HG03139 (cell line): Measurements from ENCODE around the gene PTER.

Source experiments
- ATAC-seq: cut with Tn5 transposase; IDR thresholded peaks from one replicate; pipeline ENCODE4 v1.9.1; 2021; ENCODE audit not compliant: unreplicated experiment

PTER gene

DNA sequence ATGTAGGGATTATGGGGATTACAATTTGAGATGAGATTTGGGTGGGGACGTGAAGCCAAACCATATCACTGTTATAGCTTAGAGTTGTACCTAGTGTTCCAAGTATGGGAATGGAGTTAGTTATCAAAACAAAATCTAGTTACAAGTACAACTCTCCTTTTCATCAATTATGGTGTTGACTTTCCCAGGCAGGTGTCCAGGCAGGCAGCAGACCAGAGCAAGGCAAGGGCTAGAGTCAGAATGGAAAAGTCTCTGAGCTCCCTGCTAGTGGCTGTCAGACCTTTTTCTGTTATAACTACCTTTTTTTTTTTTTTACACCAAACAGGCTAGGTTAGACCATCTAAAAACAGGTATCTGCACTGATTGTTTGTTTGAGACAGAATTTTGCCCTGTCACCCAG lies 29.2 kb downstream of the PTER start:
- no peak for ATAC-seq

DNA sequence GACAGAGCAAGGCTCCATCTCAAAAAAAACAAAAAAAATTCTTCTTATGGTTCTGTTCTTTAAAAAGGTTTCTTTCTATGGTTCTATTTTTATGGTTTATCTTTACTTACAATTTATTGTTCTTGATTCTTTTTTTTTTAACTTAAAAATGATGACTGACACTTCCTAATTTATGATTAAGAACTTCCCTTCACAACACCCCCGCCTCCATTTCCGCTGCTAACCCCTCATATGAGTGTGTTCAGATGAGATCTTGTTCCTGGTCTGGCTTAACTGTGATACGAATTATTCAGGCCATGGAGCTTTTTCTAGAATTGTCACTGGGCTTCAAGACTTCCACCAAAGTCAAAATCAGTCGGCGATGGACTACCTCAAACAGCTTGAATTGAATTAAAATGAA lies 33.9 kb downstream of the PTER start:
- no peak for ATAC-seq

DNA sequence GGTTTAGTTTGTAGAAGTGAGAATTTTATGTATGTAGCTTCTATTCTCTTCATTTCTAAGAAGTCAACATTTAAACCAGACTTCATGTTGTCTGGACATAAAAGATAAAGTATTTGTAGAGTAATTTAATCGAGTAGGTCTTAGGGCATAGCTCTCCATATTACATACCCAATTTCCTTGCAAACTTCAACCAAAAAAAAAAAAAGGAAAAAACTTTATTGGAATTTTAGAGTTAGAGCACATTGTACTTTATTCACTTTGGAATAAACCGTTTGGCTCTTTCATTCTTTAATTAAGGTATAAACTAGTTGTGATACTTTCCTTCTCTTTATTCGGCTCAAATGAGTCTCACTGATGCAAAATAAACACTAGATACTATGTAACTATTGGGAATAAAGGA lies 36.0 kb downstream of the PTER start:
- no peak for ATAC-seq

DNA sequence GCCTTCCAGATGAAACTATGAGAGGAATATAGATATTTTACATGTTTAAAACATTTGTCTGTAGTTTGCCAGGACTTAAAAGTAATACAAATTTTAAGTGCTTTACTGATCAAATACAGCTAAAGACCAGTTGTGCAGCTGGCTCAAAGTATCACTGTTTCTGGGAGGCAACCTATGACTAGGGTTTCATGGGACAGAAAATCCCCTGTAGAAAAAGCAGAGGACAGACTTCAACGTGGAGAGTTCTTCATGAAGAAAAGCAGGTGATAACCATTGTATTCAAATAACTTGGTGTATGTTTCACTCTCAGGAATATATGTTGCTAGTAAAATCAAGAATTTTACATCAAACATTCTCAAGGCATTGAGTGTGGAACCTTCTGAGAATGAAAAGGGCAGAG lies 40.9 kb downstream of the PTER start:
- no peak for ATAC-seq

DNA sequence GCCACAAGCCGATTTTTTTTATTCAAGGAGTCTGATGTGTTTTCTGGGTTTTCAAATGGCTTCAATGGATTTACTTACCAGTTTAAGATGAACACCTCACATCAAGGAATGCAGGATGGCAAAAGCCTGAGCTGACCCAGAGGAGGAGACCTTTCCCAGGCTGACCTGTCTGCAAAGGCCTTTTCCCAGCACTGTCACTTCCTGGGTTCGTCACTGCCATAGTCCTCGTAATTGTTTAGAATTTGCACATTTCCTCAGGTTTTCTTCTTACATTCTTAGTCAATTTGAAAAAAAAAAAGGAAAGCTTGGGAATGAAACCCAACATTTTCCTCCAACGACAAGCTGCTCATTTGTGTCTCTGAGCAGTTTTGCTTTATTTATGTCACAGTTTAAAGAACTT lies 42.0 kb downstream of the PTER start:
- no peak for ATAC-seq

DNA sequence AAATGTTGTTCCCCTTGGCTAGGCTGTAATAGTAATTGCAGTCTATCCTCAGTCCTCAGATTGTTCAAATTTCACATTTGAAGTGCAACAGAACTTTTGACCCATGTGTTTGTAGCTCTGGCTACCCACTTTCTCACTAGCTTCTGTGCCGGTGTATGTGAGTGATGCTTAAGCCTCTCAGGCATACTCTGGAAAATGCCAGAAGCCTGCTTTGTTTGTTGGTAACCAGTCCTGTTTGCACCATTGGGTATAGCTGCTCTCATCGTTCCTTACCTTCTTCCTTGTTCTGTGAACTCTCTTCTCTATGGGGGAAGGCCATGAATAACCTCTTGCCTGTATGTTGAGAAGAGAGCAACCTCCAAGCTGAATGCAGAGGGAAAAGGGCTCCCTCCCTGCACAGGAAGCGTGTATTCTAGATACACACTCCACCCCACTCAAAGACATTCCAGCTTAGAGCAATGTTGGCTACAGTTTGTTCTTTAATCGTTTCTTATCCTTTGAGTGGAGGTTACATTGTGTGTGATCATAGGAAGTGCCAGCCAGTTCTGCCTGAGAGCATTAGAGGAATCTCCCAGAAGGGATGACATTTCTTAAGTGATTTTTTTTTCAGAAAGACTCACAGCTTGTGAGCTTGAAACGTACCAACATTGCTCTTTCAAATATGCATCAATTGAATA lies 44.4 kb downstream of the PTER start:
- ATAC-seq, result no peak

DNA sequence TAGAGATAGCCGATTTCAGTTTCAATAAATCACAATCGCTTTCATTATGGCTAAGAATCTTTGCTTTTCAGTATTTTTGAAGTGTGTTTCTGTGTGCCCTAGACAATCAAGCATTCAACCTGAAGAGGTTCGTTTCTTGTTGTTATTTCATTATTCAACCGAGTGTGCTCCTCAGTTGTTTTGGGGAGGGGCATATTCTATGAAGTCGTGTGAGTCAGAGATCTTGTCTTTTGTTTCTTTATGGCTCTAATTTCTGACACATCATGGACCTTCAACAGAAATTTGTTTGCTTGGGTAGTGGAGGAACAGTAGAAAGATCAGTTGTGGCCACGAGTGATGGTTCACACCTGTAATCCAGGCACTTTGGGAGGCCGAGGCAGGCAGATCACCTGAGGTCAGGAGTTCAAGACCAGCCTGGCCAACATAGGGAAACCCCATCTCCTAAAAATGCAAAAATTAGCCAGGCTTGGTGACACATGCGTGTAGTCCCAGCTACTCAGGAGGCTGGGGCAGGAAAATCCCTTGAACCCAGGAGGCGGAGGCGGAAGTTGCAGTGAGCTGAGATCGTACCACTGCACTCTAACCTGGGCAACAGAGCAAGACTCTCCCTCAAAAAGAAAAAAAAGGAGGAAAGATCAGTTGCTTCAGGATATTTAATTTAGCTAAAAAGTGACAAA lies 46.6 kb downstream of the PTER start:
- ATAC-seq, result no peak

DNA sequence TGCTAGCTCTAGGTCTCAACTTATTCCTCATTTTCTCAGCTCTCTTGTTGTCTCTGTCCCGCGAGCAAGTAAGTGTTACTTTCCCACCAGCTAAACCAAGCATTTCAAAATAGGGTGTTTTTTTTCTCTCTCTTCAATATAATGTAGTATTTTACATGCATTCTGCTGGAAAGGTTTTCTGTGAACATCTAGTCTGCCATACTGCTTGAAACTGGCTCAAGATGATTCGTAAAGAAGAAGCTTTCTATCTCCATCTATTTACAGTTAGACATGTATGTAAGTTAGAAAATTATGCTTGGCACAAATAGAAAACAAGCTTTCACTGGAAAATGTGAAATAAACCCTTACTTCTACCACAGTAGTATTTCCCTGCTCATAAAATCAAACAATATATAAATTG lies 53.7 kb downstream of the PTER start:
- no peak for ATAC-seq

DNA sequence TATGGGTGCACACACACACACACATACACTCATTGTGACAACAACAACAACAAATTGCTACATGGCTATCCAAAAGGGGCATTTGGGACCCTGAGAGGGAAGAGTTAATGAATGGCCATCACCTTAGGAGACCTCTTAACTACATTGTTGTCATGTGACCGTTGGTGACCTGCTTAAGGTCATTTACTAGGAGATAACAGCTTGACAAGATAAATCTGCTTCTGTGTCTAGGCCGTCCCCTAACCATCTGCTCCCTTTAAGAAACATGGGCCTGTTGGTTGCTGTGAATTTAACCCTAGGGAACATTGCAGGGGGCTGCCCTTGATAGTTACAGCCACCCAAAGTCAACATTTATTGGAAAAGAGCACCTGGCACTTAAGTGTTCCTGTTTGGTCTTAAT lies 55.1 kb downstream of the PTER start:
- ATAC-seq, result no peak

DNA sequence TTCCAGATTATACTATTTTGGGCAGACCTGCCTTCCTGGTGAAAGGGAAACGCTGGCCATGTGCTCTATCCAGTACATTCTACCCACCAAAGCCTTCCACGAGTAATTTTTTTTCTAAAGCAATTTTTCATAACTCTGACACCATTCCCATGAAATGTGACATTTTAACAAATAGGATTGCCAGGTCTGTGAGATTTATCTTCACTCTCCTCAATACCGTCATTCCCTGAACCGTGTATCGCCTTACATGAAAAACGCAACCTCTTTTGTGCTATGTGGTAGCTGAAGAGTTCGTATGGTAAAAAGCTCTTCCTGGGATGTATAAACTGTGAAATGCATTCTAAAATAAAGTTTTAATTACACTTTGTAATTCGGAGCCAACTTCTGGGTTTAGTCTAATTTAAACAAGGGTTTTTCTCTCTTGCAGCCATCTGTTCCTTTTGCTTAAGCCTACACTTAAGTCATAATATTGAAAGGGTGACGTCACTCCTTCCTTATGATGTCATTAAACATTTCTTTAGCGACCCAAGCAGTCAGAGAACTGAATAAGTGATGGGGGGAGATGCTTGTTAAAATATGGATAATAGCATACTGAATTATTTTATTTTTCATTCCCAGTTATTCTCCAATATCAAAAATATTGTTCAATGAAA lies 57.2 kb downstream of the PTER start:
- ATAC-seq, result no peak

DNA sequence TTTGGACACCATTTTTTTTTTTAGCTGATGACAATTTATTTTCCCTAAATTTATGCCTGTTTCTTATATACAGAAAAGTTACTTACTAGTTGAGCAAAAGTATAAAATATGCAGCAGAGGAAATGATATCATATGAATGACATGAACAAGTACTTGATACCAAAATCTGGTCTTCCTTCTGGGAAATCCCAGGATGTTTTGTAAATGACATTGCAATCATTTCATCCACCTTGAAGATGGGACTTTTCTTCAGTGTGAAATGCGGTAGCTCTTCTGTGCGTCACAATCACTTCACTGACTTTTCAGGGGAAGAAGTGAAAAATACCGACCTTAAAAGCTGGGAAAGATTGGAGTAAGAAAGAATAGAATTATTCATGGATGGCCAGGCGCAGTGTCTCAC lies 61.1 kb downstream of the PTER start:
- ATAC-seq, result no peak

DNA sequence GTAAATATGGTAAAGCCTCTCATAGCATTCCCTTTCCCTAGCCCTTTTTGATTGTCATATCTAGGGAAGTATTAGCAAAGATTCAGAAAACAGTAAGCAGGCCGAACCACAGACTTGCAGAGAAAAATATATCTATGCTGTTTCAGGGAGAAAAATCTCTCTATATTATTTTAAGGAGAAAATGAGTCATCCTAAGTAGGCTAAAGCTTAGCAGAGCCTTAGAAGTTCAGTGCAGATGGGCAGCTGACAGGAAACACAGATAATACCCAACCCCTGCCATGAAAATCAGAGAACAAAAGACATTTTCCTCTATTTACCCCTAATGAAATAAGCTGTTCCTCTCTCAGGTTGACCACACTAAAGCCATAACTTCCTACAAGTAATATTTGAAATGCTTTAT lies 68.4 kb downstream of the PTER start:
- ATAC-seq, result no peak

DNA sequence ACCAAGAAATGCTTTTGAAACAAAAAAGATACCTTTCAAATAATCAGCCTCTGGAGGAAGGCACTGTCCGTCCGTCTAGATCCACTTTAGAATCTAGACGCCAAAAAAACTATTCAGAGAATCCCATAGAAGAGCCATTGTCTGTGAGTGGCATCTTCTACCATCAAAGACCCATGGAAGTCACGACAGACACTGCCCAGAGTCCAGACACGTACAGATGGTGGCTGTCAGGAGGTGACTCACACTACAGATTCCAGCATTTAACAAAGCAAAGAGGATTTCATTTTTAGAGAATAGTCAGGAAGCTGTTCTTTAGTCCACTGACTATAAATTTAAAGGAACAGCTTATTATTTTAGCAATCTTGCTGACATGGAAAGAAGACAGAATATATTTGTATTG lies 73.2 kb downstream of the PTER start:
- ATAC-seq, result no peak

DNA sequence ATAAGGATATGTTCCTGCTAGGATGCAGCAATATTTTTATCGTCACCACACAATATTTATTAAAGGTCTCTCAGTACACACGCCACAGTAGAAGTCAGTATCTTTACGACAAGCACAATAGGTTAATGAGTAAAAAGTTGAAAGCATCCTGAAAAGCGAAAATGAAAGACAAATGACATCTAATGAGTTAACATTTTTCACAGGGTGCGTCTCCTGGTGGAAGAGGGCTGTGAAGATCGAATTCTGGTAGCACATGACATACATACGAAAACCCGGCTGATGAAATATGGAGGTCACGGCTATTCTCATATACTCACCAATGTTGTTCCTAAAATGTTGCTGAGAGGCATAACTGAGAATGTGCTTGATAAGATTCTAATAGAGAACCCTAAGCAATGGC lies 74.0 kb downstream of the PTER start:
- no peak for ATAC-seq

DNA sequence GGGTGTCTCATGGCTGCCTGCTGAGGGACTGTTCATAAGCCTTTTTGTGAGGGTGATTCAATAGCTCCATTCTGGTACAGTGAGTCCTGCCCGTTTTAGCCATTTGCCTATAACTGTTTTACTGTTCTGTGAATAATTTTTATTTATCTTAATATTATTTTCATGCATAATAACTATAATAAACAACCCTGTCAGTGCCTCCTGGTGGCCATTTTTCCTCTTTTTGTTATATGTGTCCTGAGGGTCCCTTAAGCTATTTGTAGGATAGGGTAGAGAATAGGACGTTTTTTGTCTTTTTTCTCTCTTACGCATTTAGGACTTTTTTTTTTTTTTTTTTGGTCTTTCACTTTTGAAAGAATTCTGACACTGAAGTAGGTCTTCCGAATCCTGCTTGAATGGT lies 82.0 kb downstream of the PTER start:
- no peak for ATAC-seq

DNA sequence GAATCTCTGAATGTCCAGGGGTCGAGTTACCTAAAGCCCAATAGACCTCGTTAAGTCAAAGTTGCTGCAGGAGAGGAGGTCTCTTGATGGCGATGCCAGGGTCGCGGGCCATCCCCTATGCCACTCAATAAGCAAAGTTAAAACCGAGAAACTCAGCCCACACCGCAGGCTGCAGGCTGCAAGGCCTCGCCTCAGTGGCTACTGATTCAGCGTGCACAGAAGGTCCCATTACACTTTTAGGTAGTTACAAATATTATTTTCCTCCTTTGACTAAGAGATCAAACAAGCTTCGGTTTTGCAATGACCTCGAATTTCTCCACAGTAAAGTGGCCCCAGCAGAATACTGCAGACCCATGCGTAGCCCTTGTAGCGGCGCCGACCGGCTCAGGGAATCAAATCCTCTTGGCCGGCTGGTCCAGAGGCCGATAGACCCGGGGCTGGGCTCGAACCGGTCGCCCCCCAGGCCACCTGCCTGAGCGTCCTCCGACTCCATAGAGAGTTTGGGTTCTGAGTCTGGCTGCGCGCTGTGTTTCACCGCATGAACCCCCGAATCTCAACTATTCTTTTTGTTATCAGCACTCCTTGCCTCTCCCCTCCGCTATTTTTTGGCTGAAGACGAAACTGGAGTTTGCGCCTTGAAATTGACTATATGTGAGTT lies 82.6 kb downstream of the PTER start:
- ATAC-seq, result no peak

DNA sequence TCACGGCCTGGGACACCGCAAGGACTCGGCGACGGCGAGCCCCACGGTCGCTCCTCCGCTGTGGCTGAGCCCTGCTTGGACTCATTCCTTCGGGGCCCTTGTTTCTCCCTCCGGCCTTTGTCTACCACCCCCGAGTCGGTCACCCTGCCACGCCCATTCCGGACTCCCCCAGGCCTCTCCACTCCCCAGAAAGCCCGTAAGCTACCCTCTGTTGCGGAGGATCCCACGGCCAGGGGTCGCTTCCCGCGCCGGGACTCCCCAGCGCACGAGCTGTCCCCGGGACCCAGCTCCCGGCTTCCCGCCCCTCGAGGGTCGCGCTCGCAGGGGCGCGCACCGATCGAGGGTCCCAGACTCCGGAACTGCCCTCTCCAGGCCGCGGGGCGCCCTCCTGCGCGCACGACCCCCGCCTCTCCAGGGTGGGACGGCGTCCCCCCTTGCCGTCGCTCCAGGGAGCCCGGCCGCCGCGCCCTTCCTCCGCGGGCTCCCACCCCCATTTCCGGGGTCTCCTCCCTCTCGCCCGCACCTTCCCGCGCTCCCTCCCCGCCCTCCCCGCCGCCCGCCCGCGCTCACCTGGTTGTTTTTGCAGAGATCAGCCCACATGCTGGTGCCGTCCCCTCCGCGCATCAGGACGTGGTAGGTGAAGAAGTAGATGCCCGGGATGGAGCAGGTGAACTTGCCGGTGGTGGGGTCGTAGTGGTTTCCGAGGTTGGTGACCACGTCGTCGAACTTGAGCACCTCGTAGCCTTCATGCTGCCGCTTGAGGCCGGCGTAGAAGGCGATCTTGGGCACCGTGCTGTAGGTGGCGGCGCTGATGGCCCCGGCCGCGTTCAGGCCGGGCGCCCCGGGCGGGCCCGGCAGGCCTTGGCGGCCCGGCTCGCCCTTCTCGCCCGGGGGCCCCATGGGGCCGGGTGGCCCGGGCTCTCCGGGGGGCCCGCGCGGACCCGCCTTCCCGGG lies 83.4 kb downstream of the PTER start:
- peak; percentile 24 for ATAC-seq

DNA sequence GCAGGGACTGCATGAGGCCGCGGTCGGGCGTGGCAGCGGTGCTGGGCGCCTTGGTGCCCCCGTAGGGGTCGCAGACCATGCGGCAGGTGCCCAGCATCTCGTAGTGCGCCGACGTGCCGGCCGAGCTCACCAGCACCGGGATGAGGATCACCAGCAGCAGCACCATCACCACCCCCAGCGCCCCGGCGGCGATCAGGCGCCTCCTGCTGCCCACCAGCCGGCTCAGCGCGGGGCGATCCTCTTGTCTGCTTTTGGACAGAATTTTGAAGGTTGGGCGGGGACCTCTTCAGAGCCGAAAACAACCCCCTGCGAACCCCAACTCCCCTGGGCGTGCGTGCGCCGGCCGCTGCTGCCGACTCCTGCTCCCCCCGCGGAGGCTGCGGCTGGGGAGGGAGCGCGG lies 84.1 kb downstream of the PTER start:
- ATAC-seq, result peak; percentile 65

DNA sequence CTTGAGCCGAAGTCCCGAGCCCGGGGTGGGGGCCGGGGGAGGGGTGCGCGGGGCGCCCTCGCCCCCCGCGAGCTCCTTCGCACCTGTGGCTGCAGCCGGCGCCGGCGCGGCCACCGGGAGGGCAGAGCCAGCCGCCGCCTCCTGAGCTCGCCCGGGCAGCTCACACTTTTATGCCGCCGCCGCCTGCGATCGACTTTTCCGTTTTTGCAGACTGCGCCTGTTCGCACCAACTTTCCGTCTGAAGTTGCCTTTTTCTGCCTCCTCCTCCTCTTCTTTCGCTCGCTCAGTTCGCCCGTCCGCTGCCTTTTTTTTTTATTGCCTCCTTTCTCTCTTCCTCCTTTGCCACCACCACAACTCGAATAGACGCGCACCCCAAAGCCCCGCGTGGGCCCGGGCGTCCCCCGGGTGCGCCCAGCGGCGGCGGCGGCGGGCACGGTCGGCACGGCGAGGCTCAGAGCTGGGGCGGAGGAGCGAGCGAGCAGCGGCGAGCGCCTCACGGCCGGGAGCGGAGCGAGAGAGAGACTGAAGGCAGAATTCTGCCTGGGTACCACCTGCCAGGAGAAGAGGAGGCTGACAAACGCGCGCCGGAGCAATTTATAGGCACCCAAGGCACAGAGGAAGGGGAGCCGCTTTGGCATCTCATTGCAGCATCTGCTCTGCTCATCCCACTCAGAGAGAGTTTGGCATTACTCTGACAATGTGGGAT lies 84.7 kb downstream of the PTER start, which contains the start of gene C1QL3:
C1QL3 (minus strand) TSS at position 569 of the 706 bp plus-strand sequence. CDS start 814 bp downstream, outside the sequence.
- peak; percentile 35 for ATAC-seq

DNA sequence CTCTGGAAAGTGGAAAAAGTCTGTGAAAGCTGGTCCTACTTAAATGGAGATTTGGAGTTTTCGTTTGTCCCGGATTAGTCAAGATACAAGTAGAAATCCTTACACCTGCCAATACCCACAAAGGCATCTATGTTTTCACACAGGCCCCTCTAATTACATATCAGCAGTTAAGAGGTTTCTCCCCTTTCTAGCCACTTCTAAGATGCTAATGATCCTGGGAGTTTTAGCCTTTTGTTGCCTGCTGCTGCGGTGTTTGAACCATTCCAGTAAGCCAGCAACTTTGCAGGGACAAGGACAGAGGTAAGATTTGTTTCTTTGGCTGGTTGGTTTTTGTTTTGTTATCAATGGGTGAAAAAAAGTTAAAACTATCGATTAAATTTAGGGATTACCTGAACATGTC lies 90.6 kb downstream of the PTER start:
- no peak for ATAC-seq
